Activated CD4-positive, CD25-positive, alpha-beta regulatory T cell (primary cell): Measurements from ENCODE around the gene HOOK2.
"Not testable (repeated sequence)": the region's sequence is repeated elsewhere in the genome, so short reads cannot be mapped to it uniquely, and the experiment has no call there.

Experiments used
- DNase-seq, 4 experiments: peaks; one replicate each; lab custom pipeline; 2025; lab: John Stamatoyannopoulos, UW

HOOK2 gene

DNA sequence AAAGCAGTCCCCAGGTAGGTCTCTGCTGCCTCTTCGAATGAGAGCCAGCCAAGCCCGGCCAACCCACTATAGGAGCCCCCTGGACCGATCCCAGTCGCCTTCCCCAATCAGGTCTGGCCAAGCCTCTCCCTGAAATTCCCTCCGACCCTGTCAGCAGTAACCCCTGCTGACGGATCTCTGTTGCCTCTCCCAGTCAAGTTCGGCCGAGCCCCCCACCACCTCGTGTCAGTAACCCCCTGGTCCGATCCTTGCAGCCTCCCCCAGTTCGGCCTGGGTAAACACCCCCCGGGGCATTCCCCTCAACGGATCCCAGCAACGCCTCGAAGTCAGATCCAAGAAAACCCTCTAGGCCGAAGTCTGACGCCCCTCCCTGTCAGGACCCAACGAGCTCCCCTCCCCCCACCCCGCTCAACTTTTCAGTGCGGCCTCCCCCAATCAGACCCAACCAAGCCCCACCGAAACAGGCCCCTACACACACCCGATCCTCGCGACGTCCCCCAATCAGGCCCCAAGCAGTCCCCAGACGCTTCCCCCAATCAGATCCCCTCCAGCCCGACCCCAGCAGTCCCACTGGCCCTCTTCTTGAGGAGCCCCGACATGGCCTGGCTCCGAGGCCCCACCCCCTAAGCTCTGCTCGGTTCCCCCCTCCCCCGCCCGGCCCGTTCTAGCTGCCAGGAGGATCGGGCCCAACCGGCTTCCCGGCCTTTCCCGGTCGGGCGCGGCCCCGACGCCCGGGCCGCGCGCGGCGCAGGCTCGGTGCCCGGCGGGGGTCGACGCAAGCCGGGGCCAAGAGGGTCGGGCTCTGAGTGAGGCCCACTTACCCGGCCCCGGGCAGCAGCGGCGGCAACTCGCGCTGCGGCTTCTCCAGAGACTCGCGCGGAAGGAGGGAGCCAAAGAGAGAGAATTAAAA lies 53.4 kb downstream of the HOOK2 start:
- peak in 2 of 4 experiments; percentile 20 to 29 for DNase-seq

DNA sequence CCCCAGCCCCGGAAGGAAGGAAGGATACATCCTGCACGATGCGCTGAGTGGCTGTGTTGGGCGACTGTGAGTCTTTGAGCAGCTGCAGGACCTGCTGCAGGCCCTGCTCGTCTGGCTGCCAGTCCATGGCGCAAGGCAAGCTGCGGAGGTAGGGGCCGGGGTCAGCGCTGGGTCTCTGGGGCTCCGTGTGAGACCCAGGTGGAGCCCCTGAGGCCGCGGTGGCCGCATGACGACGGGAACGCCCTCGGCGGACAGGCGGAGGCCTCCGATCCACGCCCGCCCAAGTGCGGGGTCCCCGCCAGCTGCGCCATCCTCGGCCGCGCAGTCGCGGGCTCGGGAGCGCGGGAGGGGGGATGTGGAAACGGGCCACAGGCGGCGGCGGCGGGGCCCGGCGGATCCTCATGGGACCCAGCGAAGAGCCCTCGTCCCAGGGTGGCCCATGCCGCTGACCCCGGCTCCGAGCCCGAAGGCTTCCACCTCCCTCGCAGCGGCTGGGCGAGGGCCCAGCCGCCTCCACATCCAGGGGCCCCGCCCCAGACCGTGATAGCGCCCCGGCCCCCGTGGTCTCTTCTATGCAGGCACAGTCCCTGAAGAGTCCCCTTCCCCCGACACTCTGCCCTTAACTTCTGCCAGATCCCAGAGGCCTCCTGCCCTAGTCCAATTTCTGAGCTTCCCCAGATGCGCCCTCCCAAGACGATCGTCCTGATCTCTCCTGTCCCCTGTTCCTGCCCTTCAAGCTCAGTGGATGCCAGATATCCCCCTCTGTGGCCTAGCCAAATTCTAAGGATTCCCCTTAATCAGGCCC lies 54.3 kb downstream of the HOOK2 start:
- DNase-seq: no peak

DNA sequence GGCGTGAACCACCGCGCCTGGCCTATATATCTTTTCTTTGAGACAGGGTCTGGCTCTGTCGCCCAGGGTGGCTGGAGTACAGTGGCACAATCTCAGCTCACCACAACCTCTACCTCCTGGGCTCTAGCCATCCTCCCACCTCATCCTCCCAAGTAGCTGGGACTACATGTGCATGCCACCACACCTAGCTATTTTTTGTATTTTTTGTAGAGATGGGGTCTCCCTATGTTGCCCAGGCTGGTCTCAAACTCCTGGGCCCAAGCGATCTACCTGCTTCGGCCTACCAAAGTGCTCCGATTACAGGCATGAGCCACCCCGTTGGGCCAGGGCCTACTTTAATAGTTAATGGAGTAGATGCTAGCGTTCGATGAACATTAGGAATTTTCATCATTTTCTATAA lies 55.1 kb downstream of the HOOK2 start:
- no peak for DNase-seq

DNA sequence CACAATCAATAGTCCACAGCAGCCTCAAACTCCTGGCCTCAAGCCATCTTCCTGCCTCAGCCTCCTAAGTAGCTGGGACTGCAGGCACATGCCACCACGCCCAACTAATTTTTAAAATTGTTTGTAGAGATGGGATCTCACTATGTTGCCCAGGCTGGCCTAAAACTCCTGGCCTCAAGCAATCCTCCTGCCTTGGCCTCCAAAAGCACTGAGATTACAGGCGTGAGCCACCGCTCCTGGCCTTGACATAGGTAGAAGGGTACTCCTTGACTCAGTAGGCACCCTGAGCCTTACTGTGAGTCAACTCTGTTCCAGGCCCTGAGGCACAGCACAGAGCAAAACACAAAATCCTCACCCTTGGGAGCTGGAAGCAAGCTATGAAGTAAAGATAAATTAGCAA lies 59.4 kb downstream of the HOOK2 start:
- DNase-seq: no peak

DNA sequence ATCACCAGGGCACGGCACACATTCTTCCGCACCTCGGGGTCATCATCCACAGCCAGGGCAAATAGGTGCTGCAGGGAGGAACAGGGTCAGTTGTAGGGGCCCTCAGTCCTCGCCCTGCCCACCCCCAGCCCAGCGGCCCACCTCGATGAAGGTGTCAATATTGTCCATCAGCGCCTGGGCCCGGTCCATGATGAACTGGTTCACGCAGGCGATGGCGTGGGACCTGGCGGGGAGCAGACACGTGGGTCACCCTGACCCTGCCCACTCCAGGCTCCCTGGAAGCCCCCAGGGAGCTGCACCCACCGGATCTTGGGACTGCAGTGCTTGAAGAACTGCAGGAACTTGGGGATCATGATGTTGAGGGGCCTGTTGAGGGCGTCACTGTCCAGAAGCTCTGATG lies 60.2 kb downstream of the HOOK2 start:
- DNase-seq: no peak

DNA sequence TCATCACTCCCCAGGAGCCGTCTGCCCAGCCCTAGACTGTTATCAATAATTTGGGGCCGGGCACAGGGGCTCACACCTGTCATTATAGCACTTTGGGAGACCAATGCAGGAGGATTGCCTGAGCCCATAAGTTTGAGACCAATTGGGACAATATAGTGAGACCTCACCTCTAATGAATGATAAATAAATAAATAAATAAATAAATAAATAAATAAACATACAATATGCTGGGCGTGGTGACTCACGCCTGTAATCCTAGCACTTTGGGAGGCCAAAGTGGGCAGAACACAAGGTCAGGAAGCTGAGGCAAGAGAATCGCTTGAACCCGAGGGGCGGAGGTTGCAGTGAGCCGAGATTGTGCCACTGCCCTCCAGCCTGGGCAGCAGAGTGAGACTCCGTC lies 62.0 kb downstream of the HOOK2 start:
- DNase-seq: not testable (repeated sequence)
